ENCODE results near the gene SLC25A21.

SLC25A21 gene

GRCh38 chr14:37046815-37047214, 125.6 kb downstream of the SLC25A21 start:
- no peak overlapping the region for H3K4me2 ChIP-seq (ENCODE audit: low read length)
- no peak for DNase-seq
- no peak overlapping the region for H2BK12ac ChIP-seq (ENCODE audit: low read length)
- H3K79me1 ChIP-seq (ENCODE audit: low read length): no peaks in the 10 kb centered on the region
- H2AFZ ChIP-seq (ENCODE audit: insufficient read depth, low read length, poor library complexity): no peak overlapping the region
- H3K27me3 ChIP-seq (ENCODE audit: insufficient read depth, low read length): no peaks in the 10 kb centered on the region
- H3K4ac ChIP-seq (ENCODE audit: low read depth, low read length): no peak overlapping the region
- no peaks in the 10 kb centered on the region for H3K36me3 ChIP-seq (ENCODE audit: control insufficient read depth in 1 of 2, insufficient read depth in 2 of 2, low read length in 2 of 2)
- H3K14ac ChIP-seq (ENCODE audit: low read length): no peak overlapping the region
- H2BK5ac ChIP-seq (ENCODE audit: low read depth, low read length, poor library complexity): no peak overlapping the region
- no peak overlapping the region for H4K8ac ChIP-seq (ENCODE audit: low read depth, low read length)
- H3K79me2 ChIP-seq (ENCODE audit: control insufficient read depth, insufficient read depth, low read length, poor library complexity): no peaks in the 10 kb centered on the region
- WGBS (ENCODE audit: extremely low coverage, insufficient coverage, insufficient read length): no CpG with 5 or more reads among the region's 2 CpGs
- no peak overlapping the region for H4K12ac ChIP-seq (ENCODE audit: low read depth, low read length)
- no peaks in the 10 kb centered on the region for H3K4me1 ChIP-seq (ENCODE audit: control insufficient read depth in 1 of 2, insufficient read depth in 2 of 2, low read length in 2 of 2)
- H3K23ac ChIP-seq (ENCODE audit: low read length): no peak overlapping the region
- H3K9me3 ChIP-seq (ENCODE audit: insufficient read depth, low read depth, low read length): no peaks in the 10 kb centered on the region
- H3K18ac ChIP-seq (ENCODE audit: low read length): no peak overlapping the region
- no peak overlapping the region for H3K27ac ChIP-seq (ENCODE audit: low read depth, low read length)
- no peak overlapping the region for H3K9ac ChIP-seq (ENCODE audit: low read length)
- no peak overlapping the region for H2AK5ac ChIP-seq (ENCODE audit: low read length)
- no peak overlapping the region for H4K91ac ChIP-seq (ENCODE audit: low read depth, low read length)
- no peak overlapping the region for H2BK120ac ChIP-seq (ENCODE audit: insufficient read depth, low read length, poor library complexity)
- no peak overlapping the region for H3K4me3 ChIP-seq (ENCODE audit: low read depth, low read length)

- WGBS (ENCODE audit: extremely low coverage, insufficient coverage, insufficient read length): no CpG with 5 or more reads among the region's 5 CpGs
- no peak for DNase-seq
- Histone ChIP-seq H3K4me1 (ENCODE audit: control insufficient read depth in 1 of 2, insufficient read depth in 2 of 2, low read length in 2 of 2) (no peaks in the 10 kb centered on the region), H3K79me1 (ENCODE audit: low read length) (no peaks in the 10 kb centered on the region), H3K14ac (ENCODE audit: low read length) (no peak overlapping the region), H2AK5ac (ENCODE audit: low read length) (no peak overlapping the region), H3K4me3 (ENCODE audit: low read depth, low read length) (no peak overlapping the region), H3K18ac (ENCODE audit: low read length) (no peak overlapping the region), H3K27me3 (ENCODE audit: insufficient read depth, low read length) (no peaks in the 10 kb centered on the region), H3K23ac (ENCODE audit: low read length) (no peak overlapping the region), H2BK5ac (ENCODE audit: low read depth, low read length, poor library complexity) (no peak overlapping the region), H4K8ac (ENCODE audit: low read depth, low read length) (no peak overlapping the region), H4K91ac (ENCODE audit: low read depth, low read length) (no peak overlapping the region), H2AFZ (ENCODE audit: insufficient read depth, low read length, poor library complexity) (no peak overlapping the region), H3K27ac (ENCODE audit: low read depth, low read length) (no peak overlapping the region), H4K12ac (ENCODE audit: low read depth, low read length) (no peak overlapping the region), H3K4ac (ENCODE audit: low read depth, low read length) (no peak overlapping the region), H2BK12ac (ENCODE audit: low read length) (no peak overlapping the region), H3K4me2 (ENCODE audit: low read length) (no peak overlapping the region), H3K9ac (ENCODE audit: low read length) (no peak overlapping the region), H3K9me3 (ENCODE audit: insufficient read depth, low read depth, low read length) (no peaks in the 10 kb centered on the region), H2BK120ac (ENCODE audit: insufficient read depth, low read length, poor library complexity) (no peak overlapping the region), H3K79me2 (ENCODE audit: control insufficient read depth, insufficient read depth, low read length, poor library complexity) (no peaks in the 10 kb centered on the region), H3K36me3 (ENCODE audit: control insufficient read depth in 1 of 2, insufficient read depth in 2 of 2, low read length in 2 of 2) (no peaks in the 10 kb centered on the region)
These were observed 126.9 kb downstream of the SLC25A21 start for GRCh38 chr14:37045340-37046061.

GRCh38 chr14:37037636-37038387, 134.6 kb downstream of the SLC25A21 start:
- Histone ChIP-seq H2AFZ (ENCODE audit: insufficient read depth, low read length, poor library complexity) (no peak overlapping the region), H2BK120ac (ENCODE audit: insufficient read depth, low read length, poor library complexity) (no peak overlapping the region), H2BK5ac (ENCODE audit: low read depth, low read length, poor library complexity) (no peak overlapping the region), H4K8ac (ENCODE audit: low read depth, low read length) (no peak overlapping the region), H3K14ac (ENCODE audit: low read length) (no peak overlapping the region), H4K91ac (ENCODE audit: low read depth, low read length) (no peak overlapping the region), H3K18ac (ENCODE audit: low read length) (no peak overlapping the region), H3K9ac (ENCODE audit: low read length) (no peak overlapping the region), H3K4me1 (ENCODE audit: control insufficient read depth in 1 of 2, insufficient read depth in 2 of 2, low read length in 2 of 2) (no peaks in the 10 kb centered on the region), H2BK12ac (ENCODE audit: low read length) (no peak overlapping the region), H3K79me2 (ENCODE audit: control insufficient read depth, insufficient read depth, low read length, poor library complexity) (no peaks in the 10 kb centered on the region), H2AK5ac (ENCODE audit: low read length) (no peak overlapping the region), H3K27ac (ENCODE audit: low read depth, low read length) (no peak overlapping the region), H3K79me1 (ENCODE audit: low read length) (no peaks in the 10 kb centered on the region), H3K23ac (ENCODE audit: low read length) (no peak overlapping the region), H3K9me3 (ENCODE audit: insufficient read depth, low read depth, low read length) (no peaks in the 10 kb centered on the region), H3K4me3 (ENCODE audit: low read depth, low read length) (no peak overlapping the region), H3K4ac (ENCODE audit: low read depth, low read length) (no peak overlapping the region), H4K12ac (ENCODE audit: low read depth, low read length) (no peak overlapping the region), H3K36me3 (ENCODE audit: control insufficient read depth in 1 of 2, insufficient read depth in 2 of 2, low read length in 2 of 2) (no peaks in the 10 kb centered on the region), H3K4me2 (ENCODE audit: low read length) (no peak overlapping the region), H3K27me3 (ENCODE audit: insufficient read depth, low read length) (no peaks in the 10 kb centered on the region)
- no CpG with 5 or more reads among the region's 3 CpGs for WGBS (ENCODE audit: extremely low coverage, insufficient coverage, insufficient read length)
- no peak for DNase-seq

GRCh38 chr14:37036669-37037341, 135.6 kb downstream of the SLC25A21 start:
- no peak overlapping the region for H3K23ac ChIP-seq (ENCODE audit: low read length)
- no peak overlapping the region for H2AFZ ChIP-seq (ENCODE audit: insufficient read depth, low read length, poor library complexity)
- no peaks in the 10 kb centered on the region for H3K4me1 ChIP-seq (ENCODE audit: control insufficient read depth in 1 of 2, insufficient read depth in 2 of 2, low read length in 2 of 2)
- H3K4me2 ChIP-seq (ENCODE audit: low read length): no peak overlapping the region
- no peak overlapping the region for H3K9ac ChIP-seq (ENCODE audit: low read length)
- no peak overlapping the region for H2BK12ac ChIP-seq (ENCODE audit: low read length)
- no peaks in the 10 kb centered on the region for H3K79me1 ChIP-seq (ENCODE audit: low read length)
- no peak for DNase-seq
- no peak overlapping the region for H3K27ac ChIP-seq (ENCODE audit: low read depth, low read length)
- no peak overlapping the region for H4K8ac ChIP-seq (ENCODE audit: low read depth, low read length)
- H3K14ac ChIP-seq (ENCODE audit: low read length): no peak overlapping the region
- no CpG with 5 or more reads among the region's 4 CpGs for WGBS (ENCODE audit: extremely low coverage, insufficient coverage, insufficient read length)
- no peaks in the 10 kb centered on the region for H3K9me3 ChIP-seq (ENCODE audit: insufficient read depth, low read depth, low read length)
- no peak overlapping the region for H2AK5ac ChIP-seq (ENCODE audit: low read length)
- no peak overlapping the region for H4K12ac ChIP-seq (ENCODE audit: low read depth, low read length)
- no peak overlapping the region for H3K4ac ChIP-seq (ENCODE audit: low read depth, low read length)
- H3K36me3 ChIP-seq (ENCODE audit: control insufficient read depth in 1 of 2, insufficient read depth in 2 of 2, low read length in 2 of 2): no peaks in the 10 kb centered on the region
- H3K79me2 ChIP-seq (ENCODE audit: control insufficient read depth, insufficient read depth, low read length, poor library complexity): no peaks in the 10 kb centered on the region
- no peak overlapping the region for H2BK120ac ChIP-seq (ENCODE audit: insufficient read depth, low read length, poor library complexity)
- H3K27me3 ChIP-seq (ENCODE audit: insufficient read depth, low read length): no peaks in the 10 kb centered on the region
- H4K91ac ChIP-seq (ENCODE audit: low read depth, low read length): no peak overlapping the region
- no peak overlapping the region for H3K18ac ChIP-seq (ENCODE audit: low read length)
- H3K4me3 ChIP-seq (ENCODE audit: low read depth, low read length): no peak overlapping the region
- no peak overlapping the region for H2BK5ac ChIP-seq (ENCODE audit: low read depth, low read length, poor library complexity)
